HG03354 (cell line): Measurements from ENCODE around the gene SH2D3C.

Experiments
- ATAC-seq: cut with Tn5 transposase; IDR thresholded peaks from one replicate; pipeline ENCODE4 v1.9.1; 2021; ENCODE audit warnings: mild to moderate bottlenecking; ENCODE audit not compliant: unreplicated experiment, poor library complexity, severe bottlenecking

The SH2D3C gene

GRCh38 chr9:127778280-127779135 lies at the start of gene SH2D3C:
SH2D3C (minus strand) TSS chr9:127778666; CDS start chr9:127778627, 39 bp downstream.
- peak; percentile 39 for ATAC-seq

GRCh38 chr9:127826253-127826913 lies 47.9 kb upstream of the SH2D3C start:
- ATAC-seq, result no peak

DNA sequence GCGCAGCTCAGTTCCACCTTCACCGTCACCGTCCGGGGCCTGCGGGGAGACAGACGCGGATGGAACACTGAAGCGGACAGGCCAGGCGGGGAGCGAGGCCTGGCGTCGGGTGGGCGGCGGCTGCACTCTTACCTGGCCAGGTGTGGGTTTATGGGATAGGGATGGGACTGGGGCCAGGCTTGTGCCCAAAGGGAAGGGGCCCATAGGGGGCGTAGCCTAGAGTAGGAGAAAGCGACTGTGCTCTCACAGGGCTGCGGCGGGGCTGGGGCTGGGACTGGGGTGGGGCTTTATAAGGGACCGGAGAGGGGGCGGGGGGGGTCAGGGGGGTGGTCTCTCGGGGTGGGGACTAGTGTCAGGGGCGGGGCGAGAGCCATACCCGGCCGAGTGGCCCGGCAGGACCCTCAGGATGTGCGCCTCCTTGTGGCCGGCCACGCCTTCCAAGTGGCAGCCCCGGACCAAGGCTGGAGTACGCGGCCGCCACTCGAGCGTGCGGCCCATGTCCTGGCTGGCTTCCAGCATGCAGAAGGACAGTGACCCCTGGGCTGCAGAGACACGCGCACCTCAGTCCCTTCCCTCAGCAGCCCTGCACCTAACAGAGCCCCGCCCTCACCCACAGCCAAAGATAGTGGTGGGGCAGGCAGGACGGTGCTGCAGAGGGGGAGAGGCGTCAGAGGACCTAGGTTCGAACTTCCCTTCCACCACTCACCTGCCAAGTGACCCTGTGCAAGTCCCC lies 47.0 kb upstream of the SH2D3C start:
- no peak for ATAC-seq

DNA sequence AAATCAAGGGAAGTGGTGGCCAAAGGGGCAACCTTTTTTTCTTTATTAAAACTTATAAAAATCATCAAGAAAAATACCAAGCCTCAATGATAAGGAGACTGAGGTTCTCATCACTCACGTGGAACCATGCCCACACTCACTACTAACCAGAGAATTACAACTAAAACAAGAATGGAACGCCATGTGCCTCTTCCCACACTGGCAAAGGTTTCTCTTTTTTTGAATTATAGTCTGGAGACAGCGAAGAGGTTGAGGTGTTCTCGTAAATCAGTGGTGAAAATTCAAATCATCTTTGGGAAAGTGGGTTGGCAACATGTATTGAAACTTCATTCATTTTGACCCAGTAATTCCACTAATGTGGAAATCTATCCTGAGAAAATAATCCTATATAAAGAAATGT lies 43.6 kb upstream of the SH2D3C start:
- no peak for ATAC-seq

- no peak for ATAC-seq
These were observed 40.1 kb upstream of the SH2D3C start for GRCh38 chr9:127818574-127818973.

GRCh38 chr9:127817881-127818434 lies 39.5 kb upstream of the SH2D3C start:
- ATAC-seq, result no peak

DNA sequence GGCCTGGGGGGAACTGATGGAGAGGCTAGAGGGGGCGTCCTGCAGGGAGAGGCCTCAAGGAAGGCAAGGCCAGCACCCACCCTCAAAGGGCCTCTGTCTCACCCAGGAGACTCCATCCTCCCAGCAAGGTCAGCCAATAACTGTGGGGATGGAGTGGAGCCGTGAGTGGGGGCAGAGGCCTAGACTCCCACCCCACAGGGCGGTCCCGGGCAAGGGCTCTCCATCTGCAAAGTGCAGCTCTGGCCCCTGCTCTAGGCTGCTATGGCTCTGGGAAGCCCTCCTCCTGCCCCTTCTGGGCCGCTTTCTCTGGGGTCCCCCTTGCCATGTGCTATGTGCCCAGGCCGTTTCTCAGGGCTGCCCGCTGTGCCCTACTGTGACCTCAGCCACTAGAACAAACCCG lies 38.3 kb upstream of the SH2D3C start:
- ATAC-seq, result no peak

GRCh38 chr9:127816362-127816725 lies 37.9 kb upstream of the SH2D3C start:
- no peak for ATAC-seq

DNA sequence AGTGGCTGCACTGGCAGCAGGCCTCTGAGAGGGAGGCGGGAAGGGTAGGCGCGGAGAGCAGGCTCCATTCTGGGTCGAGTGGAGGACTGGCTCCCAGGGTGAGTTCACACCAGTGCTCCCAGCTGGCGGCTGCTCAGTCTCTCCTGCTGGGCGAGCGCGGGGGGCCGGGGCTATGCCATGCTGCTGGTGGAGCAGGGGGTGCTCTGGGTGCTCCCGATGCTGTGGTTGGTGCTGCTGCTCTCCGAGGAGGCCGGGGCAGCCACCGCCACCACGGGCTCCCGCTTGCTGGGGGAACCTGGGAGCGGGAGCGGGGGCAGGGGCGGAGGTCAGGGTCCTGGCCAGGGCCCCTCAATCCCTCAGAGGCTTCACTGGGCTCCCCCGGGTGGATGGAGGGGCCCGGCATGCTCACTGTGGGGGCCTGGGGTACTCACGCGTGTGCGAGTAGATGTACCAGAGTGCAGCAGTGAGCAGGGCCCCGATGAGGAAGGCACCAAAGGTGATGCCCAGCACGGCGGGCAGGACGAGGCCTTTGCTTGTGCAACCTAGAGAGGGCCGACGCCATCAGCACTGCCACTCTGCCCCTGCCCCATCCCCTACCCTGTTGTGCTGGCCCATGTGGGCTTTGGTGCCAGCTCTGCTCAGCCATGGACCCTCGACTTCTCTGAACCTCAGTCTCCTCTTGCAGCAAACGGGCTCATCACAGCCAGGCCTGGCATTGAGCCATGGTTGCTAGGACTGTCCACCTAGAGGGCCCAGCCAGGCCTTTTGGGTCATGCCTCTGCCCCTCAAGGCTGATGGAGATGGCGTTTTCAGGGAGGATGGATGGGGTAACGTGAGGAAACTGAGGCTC lies 37.3 kb upstream of the SH2D3C start:
- no peak for ATAC-seq

DNA sequence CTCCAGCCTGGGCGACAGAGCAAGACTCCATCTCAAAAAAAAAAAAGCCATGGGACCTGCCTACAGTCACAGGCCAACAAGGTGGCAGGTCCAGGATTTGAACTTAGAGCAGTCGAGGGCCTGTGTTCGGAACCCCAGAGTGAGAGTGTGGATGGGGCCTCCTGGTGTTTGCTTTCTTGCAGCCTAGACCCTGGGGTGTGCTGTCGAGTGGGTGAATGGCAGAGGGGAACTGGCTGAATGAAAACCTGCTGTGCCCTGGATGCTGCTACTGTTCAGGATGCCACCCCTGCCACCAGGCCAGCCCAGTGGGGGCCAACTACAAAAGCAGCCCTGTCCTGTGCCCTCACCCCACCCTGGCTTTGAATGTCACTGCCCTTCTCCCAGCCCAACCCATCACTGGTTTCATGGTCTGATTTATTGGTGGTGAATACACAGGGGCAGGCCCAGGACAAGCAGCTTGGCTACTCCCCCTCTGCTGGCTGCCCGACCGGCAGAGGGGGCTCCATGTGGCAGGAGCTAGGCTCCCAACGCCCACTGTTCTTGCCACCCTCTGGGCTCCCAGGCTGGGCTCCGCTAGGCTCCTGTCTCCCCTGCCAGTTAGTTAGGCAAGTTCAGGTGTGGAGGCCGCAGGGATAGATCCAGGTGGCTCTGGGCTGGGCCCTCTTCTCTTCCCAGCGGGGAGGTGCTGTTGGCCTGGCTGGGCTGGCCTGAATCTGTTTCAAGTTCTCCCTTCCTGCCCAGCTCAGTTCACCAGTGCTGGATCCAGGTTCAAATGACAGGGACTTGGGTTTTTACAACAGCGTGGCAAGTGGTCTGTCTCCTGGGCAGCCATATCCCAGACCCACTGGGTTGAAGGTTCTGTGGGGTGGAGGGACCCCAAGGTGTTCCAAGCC lies 36.4 kb upstream of the SH2D3C start:
- no peak for ATAC-seq

DNA sequence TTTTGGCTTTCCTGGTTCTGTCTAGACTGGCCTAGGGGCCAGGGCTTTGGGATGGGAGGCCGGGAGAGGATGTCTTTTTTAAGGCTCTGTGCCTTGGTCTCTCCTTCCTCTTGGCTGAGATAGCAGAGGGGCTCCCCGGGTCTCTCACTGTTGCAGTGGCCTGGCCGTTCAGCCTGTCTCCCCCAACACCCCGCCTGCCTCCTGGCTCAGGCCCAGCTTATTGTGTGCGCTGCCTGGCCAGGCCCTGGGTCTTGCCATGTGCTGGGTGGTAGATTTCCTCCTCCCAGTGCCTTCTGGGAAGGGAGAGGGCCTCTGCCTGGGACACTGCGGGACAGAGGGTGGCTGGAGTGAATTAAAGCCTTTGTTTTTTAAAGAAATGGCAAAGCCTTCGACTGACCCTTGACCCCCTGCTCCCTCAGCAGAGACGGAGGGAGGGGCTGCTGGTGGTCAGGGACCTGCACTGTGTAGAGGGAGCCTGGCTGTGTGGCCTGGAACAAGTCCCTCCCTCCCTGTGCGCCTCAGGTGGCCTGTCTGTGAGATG lies 35.3 kb upstream of the SH2D3C start:
- no peak for ATAC-seq

GRCh38 chr9:127812936-127813675 lies 34.6 kb upstream of the SH2D3C start:
- ATAC-seq, result no peak

DNA sequence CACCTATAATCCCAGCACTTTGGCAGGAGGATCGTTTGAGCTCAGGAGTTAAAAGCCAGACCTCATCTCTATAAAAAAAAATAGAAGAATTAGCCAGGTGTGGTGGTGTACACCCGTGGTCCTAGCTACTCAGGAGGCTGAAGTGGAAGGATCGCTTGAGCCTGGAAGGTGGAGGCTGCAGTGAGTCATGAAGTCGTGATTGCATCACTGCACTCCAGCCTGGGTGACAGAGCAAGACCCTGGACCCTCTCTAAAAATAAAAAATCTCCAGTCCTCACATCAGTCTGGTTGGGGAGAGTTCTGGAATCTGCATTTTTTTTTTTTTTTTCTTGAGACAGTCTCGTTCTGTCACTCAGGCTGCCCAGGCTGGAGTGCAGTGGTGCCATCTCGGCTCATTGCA lies 33.5 kb upstream of the SH2D3C start:
- no peak for ATAC-seq

- no peak for ATAC-seq
These were observed 32.1 kb upstream of the SH2D3C start for GRCh38 chr9:127810378-127811187.

DNA sequence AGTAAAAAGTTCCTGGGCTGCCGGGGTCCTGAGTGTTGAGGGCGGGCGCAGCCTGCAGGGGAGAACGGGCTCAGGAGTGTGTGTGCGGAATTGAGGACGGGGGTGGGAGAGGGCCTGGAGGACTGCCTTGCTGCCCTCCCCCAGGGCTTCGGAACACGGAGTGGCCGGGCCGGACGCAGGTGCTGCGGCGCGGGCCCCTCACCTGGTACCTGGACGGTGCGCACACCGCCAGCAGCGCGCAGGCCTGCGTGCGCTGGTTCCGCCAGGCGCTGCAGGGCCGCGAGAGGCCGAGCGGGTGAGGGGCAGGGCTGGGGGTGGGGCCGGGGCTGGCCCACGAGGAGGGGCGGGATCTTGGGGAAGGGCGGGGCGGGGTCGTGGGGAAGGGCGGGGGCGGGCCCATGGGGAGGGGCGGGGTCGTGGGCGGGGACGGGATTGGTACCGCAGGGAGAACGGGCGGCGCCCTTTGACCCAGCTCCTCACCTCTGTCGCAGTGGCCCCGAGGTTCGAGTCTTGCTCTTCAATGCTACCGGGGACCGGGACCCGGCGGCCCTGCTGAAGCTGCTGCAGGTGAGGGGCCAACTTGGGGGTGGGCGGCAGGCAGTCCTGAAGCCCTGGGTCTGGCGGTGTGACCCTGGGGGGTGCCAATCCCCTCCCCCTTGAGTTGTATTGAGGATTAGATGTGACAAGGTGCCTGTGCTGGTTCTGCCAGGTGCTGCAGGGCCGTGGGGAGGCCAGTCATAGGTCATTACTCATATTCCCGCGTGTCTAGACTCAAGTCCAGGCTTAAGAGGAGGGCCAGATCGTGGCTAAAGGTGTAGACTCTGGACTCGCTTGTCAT lies 31.3 kb upstream of the SH2D3C start:
- ATAC-seq, result no peak

DNA sequence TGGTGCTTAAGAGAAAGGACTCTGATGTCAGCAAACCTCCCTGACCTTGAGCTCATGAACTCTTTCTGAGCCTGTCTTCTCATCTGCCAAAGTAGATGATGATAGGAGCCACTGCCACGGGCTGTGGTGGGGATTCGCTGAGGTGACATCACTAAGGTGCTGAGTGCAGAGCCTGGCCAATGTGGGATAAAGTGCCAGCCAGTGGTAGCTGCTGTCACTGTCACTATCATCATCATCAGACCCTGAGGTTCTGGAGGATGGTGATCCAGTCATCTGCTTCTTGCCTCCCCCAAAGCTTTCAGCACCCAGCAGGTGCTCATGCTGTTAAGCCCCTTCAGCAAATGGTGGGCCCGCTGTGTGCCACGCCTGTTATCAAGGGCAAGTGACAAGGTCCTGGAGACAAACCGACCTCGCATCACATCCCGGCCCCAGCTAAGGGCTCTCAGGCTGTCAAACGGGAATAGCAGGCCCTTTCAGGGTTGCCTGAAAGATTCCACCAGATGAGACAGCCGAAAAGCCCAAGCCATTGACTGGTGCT lies 30.6 kb upstream of the SH2D3C start:
- no peak for ATAC-seq
